Stimulated activated CD4-positive, alpha-beta T cell treated with anti-CD3 and anti-CD28 coated beads, Interleukin-2, amount 100 ng/mL, for 48 hours (primary cell): Measurements from ENCODE around the gene AHDC1.
A peak's percentile ranks its signal among the peaks of the same experiment; 100 is the strongest.
"Not testable (repeated sequence)": the region's sequence is repeated elsewhere in the genome, so short reads cannot be mapped to it uniquely, and the experiment has no call there.

Experiments used
- DNase-seq, 2 donors: peaks; one replicate each; pipeline ENCODE4 v3.0.0-alpha.2; 2020

AHDC1 gene

DNA sequence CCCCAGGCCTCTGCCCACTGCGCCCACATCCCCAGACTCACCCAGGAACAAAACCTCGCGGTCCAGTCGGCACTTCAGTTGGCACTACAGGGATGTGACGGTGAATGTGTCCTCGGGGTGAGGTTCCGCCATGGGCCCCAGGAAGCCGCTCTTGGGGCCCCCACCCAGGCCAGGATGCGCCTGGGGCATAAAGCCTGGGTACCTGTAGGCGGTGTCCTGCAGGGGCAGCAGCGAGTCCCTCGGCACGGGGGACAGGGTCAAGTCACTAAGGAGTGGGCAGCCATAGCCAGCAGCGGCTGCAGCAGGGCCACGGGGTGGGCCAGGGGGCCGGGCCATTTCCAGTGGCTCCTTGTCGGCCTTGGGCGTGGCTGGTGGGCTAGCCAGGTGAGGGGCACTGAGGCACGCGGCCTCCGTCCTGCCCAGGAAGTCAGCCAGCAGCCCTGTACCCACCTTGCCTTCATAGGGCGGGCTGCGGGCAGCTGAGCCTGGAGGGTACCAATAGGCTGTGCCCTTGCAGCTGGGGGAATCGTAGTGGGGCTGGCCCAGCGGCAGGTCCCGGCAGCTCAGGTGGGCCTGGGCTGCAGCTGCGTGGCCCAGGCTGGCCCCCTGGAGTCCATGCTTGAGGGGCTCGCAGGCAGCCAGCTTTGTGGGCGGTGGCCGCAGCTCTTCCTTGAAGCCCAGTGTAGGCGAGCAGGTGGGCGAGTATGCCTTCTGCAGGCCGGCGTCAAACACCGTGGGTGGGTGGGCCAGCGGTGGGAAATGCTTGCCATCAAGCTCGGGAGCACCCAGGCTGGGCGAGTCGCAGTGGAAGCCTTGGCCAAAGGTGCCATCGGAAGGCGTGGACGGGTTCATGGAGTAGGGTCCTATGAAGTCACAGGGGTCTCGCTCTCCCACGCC is 56.5 kb downstream of the AHDC1 start:
- DNase-seq, result no peak

DNA sequence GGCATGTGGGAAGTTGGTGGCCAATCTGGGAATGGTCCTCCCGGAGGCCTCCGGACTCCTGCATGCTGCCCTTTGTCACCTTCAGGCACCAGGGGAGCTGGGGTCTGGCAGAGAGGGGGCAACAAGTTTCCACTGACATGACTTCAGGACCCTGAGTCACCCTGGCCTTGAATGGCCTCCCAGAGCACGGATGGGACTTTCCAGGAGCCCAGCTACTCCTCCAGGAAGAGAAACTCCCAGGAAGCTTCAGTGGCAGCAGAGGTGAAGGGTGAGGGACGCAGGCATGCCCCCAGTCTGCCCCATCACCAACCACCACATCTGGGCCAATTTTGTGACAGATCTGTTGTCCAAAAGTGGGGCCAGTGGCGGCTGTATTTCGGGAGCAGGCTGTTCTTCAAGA is 58.1 kb downstream of the AHDC1 start:
- no peak for DNase-seq

DNA sequence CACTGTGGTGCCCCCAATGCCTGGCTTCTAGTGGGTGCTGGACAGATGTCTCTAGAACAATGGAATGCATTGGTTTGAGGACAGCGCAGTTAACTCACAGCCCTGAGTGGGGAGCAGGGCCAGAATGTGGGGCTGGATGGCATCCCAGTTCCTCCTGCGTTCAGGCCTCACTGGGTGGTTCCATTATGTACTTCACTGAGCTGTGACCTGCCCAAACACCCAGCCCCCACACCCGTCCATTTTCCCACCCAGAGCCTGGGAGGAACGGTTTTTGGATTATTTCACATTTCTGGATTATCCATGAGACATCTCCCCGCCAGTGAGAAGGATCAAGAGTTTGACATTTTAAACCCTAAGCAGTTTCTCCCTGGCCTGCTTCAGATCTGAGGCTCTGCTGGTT is 58.7 kb downstream of the AHDC1 start:
- no peak for DNase-seq

DNA sequence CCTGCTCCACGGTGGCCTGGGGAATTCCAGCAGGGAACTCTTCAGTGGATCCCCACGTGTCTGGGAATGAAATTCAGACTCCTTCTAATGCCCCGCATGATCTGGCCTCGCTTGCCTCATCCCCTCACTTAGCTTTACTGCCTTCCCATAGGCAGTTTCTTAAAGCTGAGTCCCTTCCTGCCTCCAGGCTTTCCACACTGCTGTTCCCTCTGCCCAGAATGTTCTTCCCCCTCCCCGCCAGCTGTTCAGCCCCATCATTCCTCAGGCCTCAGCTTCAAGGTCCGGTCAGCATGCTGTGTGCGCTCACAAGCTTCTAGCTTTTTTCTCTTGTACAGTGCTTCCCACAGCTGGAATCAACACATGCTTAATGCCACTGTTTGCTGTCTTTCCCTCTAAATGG is 59.1 kb downstream of the AHDC1 start:
- DNase-seq, result no peak

DNA sequence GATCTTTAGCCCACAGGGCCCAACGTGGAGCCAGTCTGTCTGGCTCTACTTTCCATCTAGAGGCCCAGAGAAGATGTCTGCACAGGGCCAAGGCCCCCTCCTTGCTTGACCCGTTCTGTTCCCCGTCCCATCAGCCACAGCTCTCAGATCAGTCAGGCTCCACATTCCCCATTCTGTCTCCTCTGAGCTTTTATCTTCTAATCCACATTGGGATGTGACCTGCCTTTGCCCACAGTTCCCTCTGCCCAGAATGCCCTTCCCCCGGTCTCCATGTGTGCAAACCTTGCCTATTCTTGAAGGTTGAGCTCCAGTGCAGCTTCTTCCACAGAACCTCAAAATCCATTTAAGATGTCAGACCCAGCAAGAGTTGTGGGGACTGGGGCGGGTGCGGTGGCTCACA is 60.7 kb downstream of the AHDC1 start:
- DNase-seq, result no peak

DNA sequence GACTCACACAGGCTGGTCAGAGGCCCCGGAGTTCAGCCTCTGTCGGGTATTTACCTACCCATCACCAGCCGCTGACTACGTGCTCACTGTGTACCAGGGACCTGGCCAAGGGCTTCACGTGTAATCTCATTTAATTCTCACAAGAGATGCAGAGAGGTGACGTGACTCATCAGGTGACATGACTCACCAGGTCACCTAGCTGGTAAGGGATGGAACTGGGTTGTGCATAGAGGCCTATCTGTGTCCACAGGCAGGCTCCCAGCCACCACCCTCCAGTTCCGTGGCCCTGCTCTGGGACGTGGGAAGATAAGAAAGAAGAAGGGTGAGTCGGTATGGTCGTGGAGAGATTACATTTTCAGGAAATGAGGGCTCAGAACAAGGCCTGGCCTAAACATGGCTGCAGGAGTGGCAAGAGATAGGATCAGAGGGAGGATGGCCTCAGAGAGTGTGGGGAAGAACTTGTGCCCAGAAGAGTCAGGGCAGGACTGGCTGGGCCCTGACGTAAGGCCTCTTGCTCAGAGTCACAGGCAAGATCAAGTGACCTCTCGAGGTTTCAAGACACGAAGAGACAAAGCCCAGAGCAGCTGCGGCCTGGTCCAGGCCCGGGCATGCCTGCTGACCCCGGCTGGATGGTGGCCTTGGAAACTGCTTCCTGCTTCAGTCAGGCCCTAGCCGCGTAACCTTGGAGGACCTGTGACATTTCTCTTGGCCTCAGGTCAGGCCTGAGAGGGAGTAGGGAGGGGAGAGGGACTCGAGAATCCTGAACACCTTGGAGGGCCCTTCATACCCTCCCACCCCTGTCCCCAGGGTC is 61.3 kb downstream of the AHDC1 start:
- no peak for DNase-seq

DNA sequence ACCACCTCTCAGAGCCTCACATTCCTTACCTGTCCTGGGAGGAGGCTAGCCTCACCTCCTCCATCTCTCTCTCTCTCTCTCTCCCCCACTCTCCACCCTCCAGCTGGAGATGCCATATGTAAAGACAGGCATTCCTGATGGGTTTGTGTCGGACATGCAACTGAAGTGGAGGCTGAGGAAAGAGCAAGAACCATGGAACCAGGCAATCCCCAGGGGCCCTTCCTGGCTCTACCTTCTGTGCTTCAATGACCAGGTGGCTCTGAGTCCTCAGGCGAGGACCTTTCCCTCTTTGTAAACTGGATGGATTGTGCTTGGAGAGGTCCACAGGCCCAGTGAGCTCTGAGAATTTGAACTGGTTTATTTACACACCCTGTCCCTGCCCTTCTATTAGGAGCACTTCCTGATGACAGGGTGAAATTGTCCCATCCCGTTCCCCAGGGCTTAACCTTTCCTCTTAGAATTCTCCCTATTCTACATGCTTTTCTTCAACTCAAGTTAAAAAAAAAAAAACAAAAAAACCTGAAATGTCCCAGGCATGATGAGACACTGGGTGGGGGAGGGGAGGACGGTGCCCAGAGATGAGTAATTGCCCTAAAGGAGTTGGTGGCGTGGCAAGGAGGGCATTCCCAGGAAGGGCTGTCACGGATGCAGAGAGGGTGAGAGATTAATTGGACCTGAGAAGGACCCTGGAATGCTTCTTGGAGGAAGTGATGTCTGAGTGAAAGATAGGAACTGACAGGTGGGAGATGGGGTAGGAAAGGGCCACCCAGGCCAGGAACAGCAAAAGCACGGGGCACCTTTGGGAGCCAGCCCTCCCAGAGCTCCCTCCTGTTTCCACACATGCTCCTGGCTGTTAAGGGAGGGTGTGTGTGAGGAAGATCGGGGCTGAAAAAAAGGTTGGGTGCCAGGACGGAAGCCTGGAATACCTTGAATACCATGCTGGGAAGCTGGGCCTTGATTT is 63.8 kb downstream of the AHDC1 start:
- DNase-seq, result no peak

DNA sequence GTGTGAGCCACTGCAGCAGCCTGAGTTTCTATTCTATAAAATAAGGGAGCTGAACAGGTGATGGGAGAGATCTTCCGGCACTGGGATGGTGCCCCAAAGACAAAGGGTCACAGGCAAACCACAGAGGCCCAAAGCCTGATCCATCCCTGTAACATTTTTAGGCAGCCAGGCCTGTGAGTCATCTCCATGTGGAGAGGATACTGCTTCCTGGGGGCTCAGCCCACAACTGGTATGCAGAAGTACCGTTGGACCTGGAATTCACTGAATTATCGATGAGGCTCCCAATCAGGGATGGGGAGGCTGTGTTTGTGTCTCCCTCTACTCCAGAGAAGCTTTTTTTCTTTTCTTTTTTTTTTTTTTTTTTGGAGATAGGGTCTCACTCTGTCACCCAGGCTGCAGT is 65.2 kb downstream of the AHDC1 start:
- no peak for DNase-seq

DNA sequence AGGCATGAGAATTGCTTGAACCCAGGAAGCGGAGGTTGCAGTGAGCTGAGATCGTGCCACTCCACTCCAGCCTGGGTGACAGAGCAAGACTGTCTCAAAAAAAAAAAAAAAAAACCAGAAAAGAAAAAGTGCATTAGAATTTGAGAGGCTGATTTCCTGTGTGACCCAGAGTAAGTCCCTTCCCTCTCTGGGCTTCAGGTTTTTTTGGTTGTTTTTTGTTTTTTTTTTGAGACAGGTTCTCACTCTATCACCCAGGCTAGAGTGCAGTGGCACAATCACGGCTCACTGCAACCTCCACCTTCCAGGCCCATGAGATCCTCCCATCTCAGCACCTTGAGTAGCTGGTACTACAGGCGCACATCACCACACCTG is 65.7 kb downstream of the AHDC1 start:
- DNase-seq, result not testable (repeated sequence)

DNA sequence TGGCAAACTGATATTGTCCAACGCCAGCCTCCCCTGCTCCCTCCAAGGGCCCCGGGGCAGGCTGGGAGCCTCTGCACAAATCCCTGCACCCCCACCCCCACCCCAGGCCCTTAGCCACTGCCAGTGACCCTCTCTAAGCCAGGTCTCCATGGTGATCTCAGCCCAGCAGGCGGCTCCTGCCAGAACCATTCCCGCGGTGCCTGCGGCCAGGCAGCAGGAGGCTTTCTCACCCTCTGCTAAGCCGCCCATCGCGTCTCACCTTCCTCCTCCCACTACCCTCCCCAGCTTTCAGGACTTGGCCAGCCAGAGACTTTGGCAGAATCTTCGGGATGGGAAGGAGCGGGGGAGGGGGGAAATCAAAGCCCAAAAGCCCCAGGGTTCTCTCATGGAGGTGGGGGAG is 67.2 kb downstream of the AHDC1 start:
- no peak for DNase-seq

DNA sequence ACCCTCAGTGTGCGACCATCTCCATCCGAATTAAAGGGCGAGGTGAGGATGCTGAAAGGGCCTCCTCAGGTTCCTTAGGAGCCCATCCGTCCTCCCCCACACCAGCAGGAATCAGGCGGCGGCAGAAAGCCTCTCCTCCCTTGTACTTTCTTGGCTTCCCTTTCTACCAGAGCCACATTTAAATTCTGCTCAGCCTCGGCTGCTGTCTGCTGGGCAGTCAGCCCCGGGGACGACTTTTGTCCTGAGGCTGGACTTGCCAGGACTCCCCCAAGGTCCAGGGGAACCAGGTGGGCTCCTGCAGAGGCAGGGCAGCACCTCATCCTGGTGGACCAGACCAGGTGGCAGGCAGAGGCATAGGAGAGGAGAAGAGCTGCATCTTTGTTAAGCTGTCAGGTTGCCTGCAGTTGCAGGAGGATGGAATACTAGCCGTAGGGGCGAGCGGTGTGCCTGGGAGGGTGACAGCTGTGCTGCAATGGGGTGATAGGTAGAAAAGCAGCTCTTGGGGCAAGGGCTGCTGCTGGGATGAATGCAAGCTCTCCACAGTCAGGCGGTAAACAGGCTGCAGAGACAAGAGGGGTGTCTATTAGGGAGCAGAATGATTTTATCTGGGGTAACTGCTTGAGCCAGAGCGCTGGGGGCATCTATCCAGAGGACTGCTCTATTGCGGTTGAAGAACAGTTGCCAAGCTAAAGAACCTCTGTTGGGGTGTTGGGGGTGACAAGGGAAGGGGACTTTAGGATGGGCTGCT is 67.8 kb downstream of the AHDC1 start:
- no peak for DNase-seq

DNA sequence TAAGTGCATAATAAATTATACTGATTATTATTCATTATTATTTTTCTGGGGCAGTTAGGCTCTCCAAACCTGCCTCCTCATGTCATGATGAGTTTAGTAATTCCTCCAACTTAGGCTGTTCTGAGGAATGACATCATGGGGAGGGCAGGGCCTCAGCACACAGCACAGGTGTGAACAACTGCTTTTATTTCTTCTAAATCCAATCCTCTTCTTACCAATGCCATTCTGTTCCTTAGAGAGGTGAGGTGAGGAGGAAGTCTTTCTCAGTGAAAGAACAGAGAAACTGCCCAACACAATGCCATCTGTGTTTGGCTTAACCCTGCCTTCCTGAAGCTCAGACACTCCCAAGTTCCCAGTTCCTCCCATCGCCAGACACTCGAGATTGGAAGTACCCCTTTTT is 68.6 kb downstream of the AHDC1 start:
- no peak for DNase-seq

DNA sequence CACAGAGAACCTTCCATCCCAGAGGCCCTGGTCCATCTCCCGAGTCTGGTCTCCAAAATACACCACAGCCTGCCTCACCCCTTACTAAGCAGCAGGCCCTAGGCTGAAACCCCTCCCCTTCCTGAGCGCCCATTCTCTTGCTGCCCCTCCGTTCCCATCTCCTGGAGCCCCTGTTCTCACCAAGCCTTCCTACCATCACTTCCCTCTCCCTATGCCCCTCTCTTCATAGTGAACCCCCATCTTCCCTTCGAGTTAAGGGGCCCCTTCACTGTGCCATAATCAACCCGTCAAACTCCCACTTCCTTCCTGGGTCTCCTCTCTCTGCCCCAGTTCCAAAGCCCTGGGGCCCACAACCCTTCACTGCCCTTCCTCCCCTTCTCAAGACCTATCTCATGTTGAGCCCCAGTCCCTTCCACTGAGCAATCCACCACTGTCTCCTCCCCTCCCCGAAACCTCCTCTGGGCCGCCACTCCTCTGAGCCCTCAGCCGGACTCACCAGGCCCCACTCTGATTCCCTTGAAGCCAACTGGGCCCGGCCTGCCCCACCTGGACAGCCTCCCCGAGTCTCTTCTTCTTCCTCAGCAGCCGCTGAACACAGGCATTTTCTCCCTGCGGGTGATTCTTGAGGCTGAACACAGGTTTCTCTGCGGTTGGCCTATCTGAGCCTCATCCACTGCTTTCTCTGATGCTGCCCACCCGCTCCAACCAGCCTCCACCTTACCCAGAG is 71.8 kb downstream of the AHDC1 start:
- DNase-seq, result no peak

DNA sequence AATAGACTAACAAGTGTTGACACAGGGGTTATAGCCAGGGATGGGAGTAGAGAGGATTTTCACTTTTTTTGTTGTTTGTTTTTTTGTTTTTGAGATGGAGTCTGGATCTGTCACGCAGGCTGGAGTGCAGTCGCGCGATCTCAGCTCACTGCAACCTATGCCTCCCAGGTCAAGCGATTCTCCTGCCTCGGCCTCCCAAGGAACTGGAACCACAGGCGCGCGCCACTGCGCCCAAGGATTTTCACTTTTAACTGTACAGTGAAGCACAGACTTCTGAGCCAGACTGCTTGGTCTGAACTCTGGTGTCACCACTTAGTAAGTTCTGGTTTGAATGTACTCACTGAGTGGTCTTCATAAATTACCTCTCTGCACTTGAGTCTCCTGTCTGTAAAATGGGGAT is 73.8 kb downstream of the AHDC1 start:
- DNase-seq, result no peak

DNA sequence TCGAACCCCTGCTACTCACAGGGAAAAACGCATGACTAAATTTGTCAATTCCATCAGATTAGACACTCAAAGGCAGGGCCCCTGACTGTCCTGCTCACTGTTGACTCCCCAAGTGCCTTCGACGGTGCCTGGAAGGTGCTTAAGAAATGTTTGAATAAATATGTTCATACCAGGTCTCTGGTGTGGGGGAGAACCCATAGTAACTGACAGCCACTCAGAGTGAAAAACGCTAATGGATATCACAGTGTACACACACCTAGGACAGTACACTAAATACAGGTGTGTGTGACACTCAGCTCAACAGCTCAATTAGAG is 74.3 kb downstream of the AHDC1 start:
- no peak for DNase-seq

DNA sequence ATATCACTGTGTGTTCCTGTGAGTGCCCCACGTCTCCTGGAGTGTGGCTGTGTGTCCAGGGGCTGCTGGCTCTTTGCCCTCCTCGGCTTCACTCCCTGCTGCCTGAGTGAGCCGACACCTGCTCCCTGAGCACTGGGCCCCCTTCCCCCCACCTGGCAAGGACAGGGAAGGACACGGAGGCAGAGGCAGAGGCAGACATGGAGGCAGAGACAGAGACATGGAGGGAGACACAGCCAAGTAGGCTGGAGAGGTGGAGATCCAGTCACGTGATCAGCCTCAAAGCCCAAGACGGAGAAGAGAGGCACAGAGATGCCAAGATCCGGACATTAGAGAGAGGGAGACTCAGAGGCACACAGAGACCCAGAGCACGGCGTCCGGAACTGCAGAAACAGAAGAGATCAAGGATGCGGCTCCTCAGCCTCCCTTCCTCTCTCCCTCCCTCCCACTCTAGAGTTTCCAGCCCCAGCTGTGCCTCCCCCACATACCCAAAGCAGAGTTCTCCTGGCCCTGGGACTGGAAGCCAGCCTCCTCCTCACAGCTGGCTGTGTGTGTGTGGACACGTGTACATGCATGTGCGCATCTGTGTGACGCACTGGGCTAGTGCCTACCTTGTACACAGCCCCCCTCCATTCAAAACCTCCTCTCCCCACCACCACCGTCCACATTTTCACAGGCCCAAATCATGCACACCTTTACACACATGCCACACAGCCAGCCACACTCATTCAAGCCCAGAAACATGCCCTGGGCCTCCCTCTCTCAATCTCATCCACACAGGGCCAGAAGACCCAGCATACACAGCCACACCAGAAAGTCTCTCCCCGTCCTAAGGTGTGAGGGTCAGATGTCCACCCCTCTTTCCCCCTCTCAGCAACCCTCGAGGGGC is 74.9 kb downstream of the AHDC1 start:
- no peak for DNase-seq

DNA sequence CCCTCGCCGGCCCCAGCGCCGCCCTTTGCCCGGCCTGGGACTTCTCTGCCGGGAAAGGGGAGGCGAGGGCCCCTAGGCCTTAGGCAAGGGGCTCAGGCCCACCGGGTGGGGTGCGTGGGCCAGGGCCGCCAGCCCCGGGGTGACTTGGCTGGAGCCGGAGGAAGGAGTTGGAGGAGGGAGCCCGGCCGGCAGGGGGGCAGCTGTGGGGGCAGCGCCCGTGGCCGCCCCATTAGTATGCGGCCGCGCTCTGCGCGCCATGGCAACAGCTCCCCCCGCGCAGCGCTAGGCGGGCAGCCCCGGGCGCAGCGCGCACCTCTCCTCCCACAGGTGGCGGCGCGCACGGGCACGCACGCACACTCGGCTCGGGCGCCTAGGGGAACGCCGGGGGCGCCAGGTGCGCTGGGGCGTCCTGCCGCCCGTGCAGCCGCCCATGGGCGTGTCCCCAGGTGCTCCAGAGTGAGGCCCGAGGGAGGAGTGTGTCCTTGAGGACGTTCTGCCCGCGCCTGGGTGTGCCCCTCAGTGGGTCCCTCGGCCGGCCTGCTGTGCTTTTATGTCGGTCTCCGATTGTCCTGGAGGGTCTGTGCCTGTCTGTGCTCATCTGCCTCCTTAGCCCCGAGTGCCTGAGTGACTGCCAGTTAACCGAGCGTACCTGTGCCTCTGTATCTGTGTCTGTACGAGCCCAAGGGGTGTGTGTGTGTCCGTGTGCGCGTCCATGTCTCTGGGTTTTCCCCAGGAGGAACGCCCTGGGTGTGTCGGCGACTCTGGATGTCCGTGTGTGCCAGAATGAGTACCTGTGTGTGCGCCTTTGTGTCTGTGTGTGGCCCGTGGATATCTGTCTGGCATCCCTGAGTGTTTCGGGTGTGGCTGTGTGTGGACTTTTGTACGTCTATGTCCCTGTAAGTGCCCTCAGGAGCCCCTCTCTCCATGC is 75.8 kb downstream of the AHDC1 start:
- DNase-seq, result peak in 1 of 2 donors; percentile 40

DNA sequence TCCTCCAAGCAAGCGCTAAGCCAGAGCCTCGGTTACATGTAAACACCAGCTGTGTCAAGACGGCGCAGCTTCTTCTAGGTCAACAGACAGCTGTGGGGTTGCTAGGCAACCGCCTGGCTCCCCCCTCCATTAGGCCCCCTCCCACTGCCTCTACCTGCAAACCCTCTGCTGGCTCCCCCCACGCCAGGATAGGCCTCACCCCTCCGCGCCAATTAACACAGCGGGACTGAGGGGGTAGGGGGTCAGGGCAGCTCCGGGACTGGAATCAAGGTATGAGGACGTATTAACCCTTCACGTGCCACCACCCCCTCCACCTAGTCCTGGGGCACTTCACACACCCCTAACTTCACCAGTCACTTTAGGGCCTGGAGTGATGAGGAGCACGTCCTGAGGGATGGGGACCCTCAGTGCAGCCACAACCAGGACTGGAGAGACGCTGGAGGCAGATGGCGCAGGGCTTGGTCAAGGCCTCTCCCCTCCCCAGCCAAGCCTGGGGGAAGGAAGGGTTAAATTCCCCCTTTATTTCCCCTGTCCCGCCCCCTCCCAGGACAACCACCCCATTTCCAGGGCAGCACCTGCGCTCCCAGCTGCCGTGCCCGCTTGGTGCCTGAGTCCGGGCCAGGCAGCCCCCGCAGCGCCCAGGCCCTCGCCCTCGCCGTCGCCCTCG is 76.6 kb downstream of the AHDC1 start:
- DNase-seq, result no peak
